B cell (primary cell): ENCODE data around the gene INTS7.

Source experiments
- EZH2 ChIP-seq: IDR thresholded peaks from 2 replicates; pipeline ENCODE4 v1.6.1; 2012; ENCODE audit warnings: borderline replicate concordance, low read depth, mild to moderate bottlenecking, moderate library complexity, low read length; ENCODE audit not compliant: insufficient read depth, poor library complexity, severe bottlenecking
- TF ChIP-seq, protein P1 (sequence below): fragments of 200-600 bp; IDR thresholded peaks from one replicate; pipeline ENCODE4 v1.8.0; 2022; ENCODE audit warnings: antibody characterized with exemption, mild to moderate bottlenecking

DNA sequence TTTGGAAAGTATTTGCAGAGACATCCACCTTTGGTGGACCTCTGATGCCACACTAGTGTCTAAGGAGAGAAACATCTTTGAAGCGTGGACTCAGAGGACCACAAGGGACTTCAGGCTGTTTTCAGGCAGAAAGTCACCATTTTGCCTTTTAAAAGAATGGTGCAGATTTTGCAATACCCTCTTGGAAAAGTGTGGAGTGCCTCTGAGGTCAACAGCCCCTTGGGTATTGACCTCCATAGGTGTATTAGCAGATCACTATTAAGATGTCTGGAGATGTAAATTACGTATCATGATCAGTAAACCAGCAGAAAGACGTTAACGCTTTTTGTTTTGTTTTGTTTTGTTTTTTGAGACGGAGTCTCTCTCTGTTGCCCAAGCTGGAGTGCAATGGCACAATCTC lies 87.0 kb downstream of the INTS7 start:
- TF ChIP-seq, protein P1, sequence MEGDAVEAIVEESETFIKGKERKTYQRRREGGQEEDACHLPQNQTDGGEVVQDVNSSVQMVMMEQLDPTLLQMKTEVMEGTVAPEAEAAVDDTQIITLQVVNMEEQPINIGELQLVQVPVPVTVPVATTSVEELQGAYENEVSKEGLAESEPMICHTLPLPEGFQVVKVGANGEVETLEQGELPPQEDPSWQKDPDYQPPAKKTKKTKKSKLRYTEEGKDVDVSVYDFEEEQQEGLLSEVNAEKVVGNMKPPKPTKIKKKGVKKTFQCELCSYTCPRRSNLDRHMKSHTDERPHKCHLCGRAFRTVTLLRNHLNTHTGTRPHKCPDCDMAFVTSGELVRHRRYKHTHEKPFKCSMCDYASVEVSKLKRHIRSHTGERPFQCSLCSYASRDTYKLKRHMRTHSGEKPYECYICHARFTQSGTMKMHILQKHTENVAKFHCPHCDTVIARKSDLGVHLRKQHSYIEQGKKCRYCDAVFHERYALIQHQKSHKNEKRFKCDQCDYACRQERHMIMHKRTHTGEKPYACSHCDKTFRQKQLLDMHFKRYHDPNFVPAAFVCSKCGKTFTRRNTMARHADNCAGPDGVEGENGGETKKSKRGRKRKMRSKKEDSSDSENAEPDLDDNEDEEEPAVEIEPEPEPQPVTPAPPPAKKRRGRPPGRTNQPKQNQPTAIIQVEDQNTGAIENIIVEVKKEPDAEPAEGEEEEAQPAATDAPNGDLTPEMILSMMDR = no peak
- no peak for TF ChIP-seq EZH2
